HepG2 (cell line): Measurements from ENCODE around the gene HES1. TPM values are rescaled to one million over a fixed set of nuclear protein-coding genes. Genes with fewer than 3 reads are reported as not detected.

ENCODE experiments used
- CC2D1A ChIP-seq: sonication (generic); formaldehyde crosslinking; IDR thresholded peaks from 2 replicates; pipeline ENCODE4 v1.8.1; 2023; ENCODE audit warnings: mild to moderate bottlenecking, missing genetic modification reagents
- DPF2 ChIP-seq: sonication (generic); formaldehyde crosslinking; IDR thresholded peaks from 2 replicates; pipeline ENCODE4 v1.4.0; 2020; ENCODE audit warnings: mild to moderate bottlenecking, low read depth, missing genetic modification reagents, borderline replicate concordance
- FOXK2 ChIP-seq: fragments of 450-650 bp; IDR thresholded peaks from 2 replicates; pipeline ENCODE4 v1.6.1; 2016
- GATAD1 ChIP-seq: IDR thresholded peaks from 2 replicates; pipeline ENCODE4 v1.6.1; 2016; ENCODE audit warnings: missing genetic modification reagents, missing compliant biosample characterization
- MBD4 ChIP-seq: IDR thresholded peaks from 2 replicates; pipeline ENCODE4 v1.6.1; 2012; ENCODE audit warnings: low read length, inconsistent platforms, borderline replicate concordance
- NFKBIZ ChIP-seq: IDR thresholded peaks from 2 replicates; pipeline ENCODE4 v1.6.1; 2018; ENCODE audit warnings: missing genetic modification reagents, missing compliant biosample characterization
- PAWR ChIP-seq: sonication (generic); formaldehyde crosslinking; IDR thresholded peaks from 2 replicates; pipeline ENCODE4 v1.4.0; 2020; ENCODE audit warnings: missing genetic modification reagents, mild to moderate bottlenecking, borderline replicate concordance
- PCBP2 ChIP-seq: fragments of 200-400 bp; formaldehyde crosslinking; optimal IDR thresholded peaks from 2 replicates; pipeline ENCODE3; 2018; ENCODE audit warnings: low read length, low read depth; ENCODE audit not compliant: poor library complexity, severe bottlenecking
- RARA ChIP-seq: IDR thresholded peaks from 2 replicates; pipeline ENCODE4 v1.6.1; 2016; ENCODE audit warnings: missing genetic modification reagents, missing compliant biosample characterization
- RARG ChIP-seq: sonication (generic); formaldehyde crosslinking; IDR thresholded peaks from 2 replicates; pipeline ENCODE4 v1.4.0; 2020; ENCODE audit warnings: low read depth, mild to moderate bottlenecking, missing genetic modification reagents
- SALL2 ChIP-seq: sonication (generic); formaldehyde crosslinking; IDR thresholded peaks from 2 replicates; pipeline ENCODE4 v1.8.1; 2023; ENCODE audit warnings: mild to moderate bottlenecking, missing genetic modification reagents, inconsistent platforms
- TEAD3 ChIP-seq: optimal IDR thresholded peaks from 2 replicates; pipeline ENCODE3; 2016; ENCODE audit warnings: borderline replicate concordance
- ZNF101 ChIP-seq: sonication (generic); formaldehyde crosslinking; IDR thresholded peaks from 2 replicates; pipeline ENCODE4 v1.4.0; 2020; ENCODE audit warnings: mild to moderate bottlenecking, low read depth, missing genetic modification reagents, borderline replicate concordance
- ZNF546 ChIP-seq: sonication (generic); formaldehyde crosslinking; conservative IDR thresholded peaks from 2 replicates; pipeline ENCODE4 v1.8.1; 2023; ENCODE audit warnings: mild to moderate bottlenecking, missing genetic modification reagents
- ZNF550 ChIP-seq: sonication (generic); formaldehyde crosslinking; IDR thresholded peaks from 2 replicates; pipeline ENCODE4 v1.4.0; 2020; ENCODE audit warnings: mild to moderate bottlenecking, missing genetic modification reagents, borderline replicate concordance
- ZSCAN20 ChIP-seq: sonication (generic); formaldehyde crosslinking; IDR thresholded peaks from 2 replicates; pipeline ENCODE4 v1.4.0; 2020; ENCODE audit warnings: missing genetic modification reagents, mild to moderate bottlenecking, borderline replicate concordance
- polyA plus RNA-seq, 8 experiments: library from polyadenylated mRNA; depleted of rRNA in 3 of 8; stranded (reverse) in 7 of 8; unstranded in 1 of 8; fragments of >200 nt; fragmentation: Illumina TruSeq in 4 of 8; extraction: Trizol in 4 of 8; gene quantifications; 2 replicates each; pipeline versions ENCODE4 v1.2.1 to v1.2.3, GENCODE V29; 2011 to 2016; ENCODE audit warnings: low read depth in 4 of 8, missing spikeins in 1 of 8, mixed read lengths in 1 of 8; ENCODE audit not compliant: insufficient read depth in 1 of 8
- total RNA-seq, 5 experiments: library from RNA; depleted of rRNA; stranded (reverse); fragments of >200 nt; fragmentation: Illumina TruSeq; extraction: Trizol; gene quantifications; 2 replicates each; pipeline ENCODE4 v1.2.3, GENCODE V29; 2016; ENCODE audit warnings: low read depth in 1 of 5
- TF ChIP-seq, protein P1 (sequence below): sonication (generic); formaldehyde crosslinking; IDR thresholded peaks from 2 replicates; pipeline ENCODE4 v1.5.0; 2020; ENCODE audit warnings: mild to moderate bottlenecking, missing genetic modification reagents, borderline replicate concordance
- TF ChIP-seq, protein P2 (sequence below): sonication (generic); formaldehyde crosslinking; IDR thresholded peaks from 2 replicates; pipeline ENCODE4 v1.4.0; 2020; ENCODE audit warnings: mild to moderate bottlenecking, missing genetic modification reagents
- TF ChIP-seq, protein P3 (sequence below): sonication (generic); formaldehyde crosslinking; IDR thresholded peaks from 2 replicates; pipeline ENCODE4 v1.8.0; 2022; ENCODE audit warnings: mild to moderate bottlenecking, missing genetic modification reagents, borderline replicate concordance

HES1 gene
- total and polyA plus RNA-seq, 2 of the 13 experiments (the other 11 are each of a cell fraction or from before 2014, with no cell fraction given) = 15.4 to 19.8 TPM

DNA sequence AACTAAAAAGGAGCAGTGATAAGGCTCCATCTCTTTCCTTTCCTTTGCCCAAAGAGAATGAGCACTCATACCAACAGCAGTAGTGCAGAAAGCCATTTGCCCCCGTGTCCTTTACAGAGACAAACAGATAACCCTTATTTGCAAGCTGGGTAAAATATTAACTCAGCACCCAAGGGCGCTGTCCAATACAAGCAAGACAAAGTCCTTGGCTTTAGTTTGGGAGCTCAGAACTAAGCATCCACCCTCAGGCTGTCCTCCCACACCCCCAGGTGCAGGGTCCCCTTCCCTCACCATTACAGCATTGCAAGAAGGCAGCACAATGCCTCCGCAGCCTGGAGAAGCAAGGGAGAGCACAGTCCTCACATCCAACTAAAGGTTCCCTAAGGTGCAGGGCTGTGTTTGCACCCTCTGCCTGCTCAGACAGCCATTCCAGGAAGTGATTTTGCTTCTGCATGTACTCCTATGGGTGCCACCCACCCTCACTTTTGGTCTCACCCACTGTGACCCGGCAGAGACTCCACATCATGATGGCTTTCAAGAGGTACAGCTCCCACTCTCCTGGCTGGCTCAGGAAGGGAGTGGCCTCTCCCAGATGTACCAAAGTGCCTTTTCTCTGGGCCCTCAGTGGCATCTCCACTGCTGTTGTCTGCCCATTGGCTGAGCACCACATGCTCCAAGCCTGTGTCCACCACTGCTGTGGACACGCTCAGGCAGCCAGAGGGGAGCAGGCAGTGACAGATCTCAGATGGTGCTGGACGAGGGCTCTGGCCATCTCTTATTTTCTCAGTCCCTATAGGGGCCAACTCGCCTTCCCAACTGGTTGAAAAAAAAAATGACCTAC lies 34.1 kb upstream of the HES1 start (continued):
- TF ChIP-seq, protein P1, sequence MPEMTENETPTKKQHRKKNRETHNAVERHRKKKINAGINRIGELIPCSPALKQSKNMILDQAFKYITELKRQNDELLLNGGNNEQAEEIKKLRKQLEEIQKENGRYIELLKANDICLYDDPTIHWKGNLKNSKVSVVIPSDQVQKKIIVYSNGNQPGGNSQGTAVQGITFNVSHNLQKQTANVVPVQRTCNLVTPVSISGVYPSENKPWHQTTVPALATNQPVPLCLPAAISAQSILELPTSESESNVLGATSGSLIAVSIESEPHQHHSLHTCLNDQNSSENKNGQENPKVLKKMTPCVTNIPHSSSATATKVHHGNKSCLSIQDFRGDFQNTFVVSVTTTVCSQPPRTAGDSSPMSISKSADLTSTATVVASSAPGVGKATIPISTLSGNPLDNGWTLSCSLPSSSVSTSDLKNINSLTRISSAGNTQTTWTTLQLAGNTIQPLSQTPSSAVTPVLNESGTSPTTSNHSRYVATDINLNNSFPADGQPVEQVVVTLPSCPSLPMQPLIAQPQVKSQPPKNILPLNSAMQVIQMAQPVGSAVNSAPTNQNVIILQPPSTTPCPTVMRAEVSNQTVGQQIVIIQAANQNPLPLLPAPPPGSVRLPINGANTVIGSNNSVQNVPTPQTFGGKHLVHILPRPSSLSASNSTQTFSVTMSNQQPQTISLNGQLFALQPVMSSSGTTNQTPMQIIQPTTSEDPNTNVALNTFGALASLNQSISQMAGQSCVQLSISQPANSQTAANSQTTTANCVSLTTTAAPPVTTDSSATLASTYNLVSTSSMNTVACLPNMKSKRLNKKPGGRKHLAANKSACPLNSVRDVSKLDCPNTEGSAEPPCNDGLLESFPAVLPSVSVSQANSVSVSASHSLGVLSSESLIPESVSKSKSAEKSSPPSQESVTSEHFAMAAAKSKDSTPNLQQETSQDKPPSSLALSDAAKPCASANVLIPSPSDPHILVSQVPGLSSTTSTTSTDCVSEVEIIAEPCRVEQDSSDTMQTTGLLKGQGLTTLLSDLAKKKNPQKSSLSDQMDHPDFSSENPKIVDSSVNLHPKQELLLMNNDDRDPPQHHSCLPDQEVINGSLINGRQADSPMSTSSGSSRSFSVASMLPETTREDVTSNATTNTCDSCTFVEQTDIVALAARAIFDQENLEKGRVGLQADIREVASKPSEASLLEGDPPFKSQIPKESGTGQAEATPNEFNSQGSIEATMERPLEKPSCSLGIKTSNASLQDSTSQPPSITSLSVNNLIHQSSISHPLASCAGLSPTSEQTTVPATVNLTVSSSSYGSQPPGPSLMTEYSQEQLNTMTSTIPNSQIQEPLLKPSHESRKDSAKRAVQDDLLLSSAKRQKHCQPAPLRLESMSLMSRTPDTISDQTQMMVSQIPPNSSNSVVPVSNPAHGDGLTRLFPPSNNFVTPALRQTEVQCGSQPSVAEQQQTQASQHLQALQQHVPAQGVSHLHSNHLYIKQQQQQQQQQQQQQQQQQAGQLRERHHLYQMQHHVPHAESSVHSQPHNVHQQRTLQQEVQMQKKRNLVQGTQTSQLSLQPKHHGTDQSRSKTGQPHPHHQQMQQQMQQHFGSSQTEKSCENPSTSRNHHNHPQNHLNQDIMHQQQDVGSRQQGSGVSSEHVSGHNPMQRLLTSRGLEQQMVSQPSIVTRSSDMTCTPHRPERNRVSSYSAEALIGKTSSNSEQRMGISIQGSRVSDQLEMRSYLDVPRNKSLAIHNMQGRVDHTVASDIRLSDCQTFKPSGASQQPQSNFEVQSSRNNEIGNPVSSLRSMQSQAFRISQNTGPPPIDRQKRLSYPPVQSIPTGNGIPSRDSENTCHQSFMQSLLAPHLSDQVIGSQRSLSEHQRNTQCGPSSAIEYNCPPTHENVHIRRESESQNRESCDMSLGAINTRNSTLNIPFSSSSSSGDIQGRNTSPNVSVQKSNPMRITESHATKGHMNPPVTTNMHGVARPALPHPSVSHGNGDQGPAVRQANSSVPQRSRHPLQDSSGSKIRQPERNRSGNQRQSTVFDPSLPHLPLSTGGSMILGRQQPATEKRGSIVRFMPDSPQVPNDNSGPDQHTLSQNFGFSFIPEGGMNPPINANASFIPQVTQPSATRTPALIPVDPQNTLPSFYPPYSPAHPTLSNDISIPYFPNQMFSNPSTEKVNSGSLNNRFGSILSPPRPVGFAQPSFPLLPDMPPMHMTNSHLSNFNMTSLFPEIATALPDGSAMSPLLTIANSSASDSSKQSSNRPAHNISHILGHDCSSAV (CRISPR knock-in tag) = no peak
- TF ChIP-seq, protein P2, sequence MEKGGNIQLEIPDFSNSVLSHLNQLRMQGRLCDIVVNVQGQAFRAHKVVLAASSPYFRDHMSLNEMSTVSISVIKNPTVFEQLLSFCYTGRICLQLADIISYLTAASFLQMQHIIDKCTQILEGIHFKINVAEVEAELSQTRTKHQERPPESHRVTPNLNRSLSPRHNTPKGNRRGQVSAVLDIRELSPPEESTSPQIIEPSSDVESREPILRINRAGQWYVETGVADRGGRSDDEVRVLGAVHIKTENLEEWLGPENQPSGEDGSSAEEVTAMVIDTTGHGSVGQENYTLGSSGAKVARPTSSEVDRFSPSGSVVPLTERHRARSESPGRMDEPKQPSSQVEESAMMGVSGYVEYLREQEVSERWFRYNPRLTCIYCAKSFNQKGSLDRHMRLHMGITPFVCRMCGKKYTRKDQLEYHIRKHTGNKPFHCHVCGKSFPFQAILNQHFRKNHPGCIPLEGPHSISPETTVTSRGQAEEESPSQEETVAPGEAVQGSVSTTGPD (CRISPR knock-in tag) = no peak
- no peak for TF ChIP-seq ZSCAN20 (CRISPR knock-in tag)
- no peak for TF ChIP-seq ZNF101 (CRISPR knock-in tag)
- TF ChIP-seq SALL2 (CRISPR knock-in tag) = no peak
- no peak for TF ChIP-seq MBD4
- TF ChIP-seq PCBP2 = no peak
- peak; percentile 86 for TF ChIP-seq RARA
- TF ChIP-seq RARG = 0 out of 2 replicates have a peak, but pooled peaks have one; percentile 53
- TF ChIP-seq DPF2 = peak; percentile 90
- peak; percentile 73 for TF ChIP-seq TEAD3 (CRISPR knock-in tag)
- peak; percentile 48; the same call in 1 of the 2 replicates for TF ChIP-seq GATAD1 (CRISPR knock-in tag)
- TF ChIP-seq NFKBIZ (CRISPR knock-in tag) = no peak
- TF ChIP-seq CC2D1A (CRISPR knock-in tag) = no peak
- TF ChIP-seq FOXK2 = no peak
- TF ChIP-seq, protein P3, sequence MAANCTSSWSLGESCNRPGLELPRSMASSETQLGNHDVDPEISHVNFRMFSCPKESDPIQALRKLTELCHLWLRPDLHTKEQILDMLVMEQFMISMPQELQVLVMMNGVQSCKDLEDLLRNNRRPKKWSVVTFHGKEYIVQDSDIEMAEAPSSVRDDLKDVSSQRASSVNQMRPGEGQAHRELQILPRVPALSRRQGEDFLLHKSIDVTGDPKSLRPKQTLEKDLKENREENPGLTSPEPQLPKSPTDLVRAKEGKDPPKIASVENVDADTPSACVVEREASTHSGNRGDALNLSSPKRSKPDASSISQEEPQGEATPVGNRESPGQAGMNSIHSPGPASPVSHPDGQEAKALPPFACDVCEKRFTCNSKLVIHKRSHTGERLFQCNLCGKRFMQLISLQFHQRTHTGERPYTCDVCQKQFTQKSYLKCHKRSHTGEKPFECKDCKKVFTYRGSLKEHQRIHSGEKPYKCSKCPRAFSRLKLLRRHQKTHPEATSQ (CRISPR knock-in tag) = no peak
- no peak for TF ChIP-seq PAWR (CRISPR knock-in tag)
- TF ChIP-seq ZNF546 (CRISPR knock-in tag) = no peak
- TF ChIP-seq ZNF550 = no peak
